Mucosa of rectum (tissue), 2 donors: ENCODE results near the gene RPRD1A.

Source experiments
- H3K27ac ChIP-seq, 2 donors: one replicate each; pipeline ENCODE4 v1.7.0; 2013; ENCODE audit warnings: inconsistent platforms in 2 of 2, low read depth in 2 of 2, low read length in 2 of 2
- H3K27me3 ChIP-seq, 2 donors: one replicate each; pipeline ENCODE4 v1.7.0; 2013; ENCODE audit warnings: low read length in 2 of 2; ENCODE audit not compliant: control insufficient read depth in 2 of 2, insufficient read depth in 2 of 2
- H3K36me3 ChIP-seq, 2 donors: one replicate each; pipeline ENCODE4 v1.7.0; 2013; ENCODE audit warnings: low read length in 2 of 2; ENCODE audit not compliant: control insufficient read depth in 2 of 2, insufficient read depth in 2 of 2
- H3K4me1 ChIP-seq, 2 donors: one replicate each; pipeline ENCODE4 v1.7.0; 2013; ENCODE audit warnings: low read length in 2 of 2, mild to moderate bottlenecking in 1 of 2; ENCODE audit not compliant: control insufficient read depth in 2 of 2, insufficient read depth in 2 of 2
- H3K4me3 ChIP-seq, 2 donors: one replicate each; pipeline ENCODE4 v1.7.0; 2013; ENCODE audit warnings: low read length in 2 of 2
- H3K9ac ChIP-seq, 2 donors: one replicate each; pipeline ENCODE4 v1.7.0; 2013; ENCODE audit warnings: low read length in 2 of 2, low read depth in 1 of 2, mild to moderate bottlenecking in 1 of 2
- H3K9me3 ChIP-seq, 2 donors: one replicate each; pipeline ENCODE4 v1.7.0; 2013; ENCODE audit warnings: low read length in 2 of 2; ENCODE audit not compliant: control insufficient read depth in 2 of 2
- donor health status: healthy.
- donor health status: Normal muscosa, but diverticular disease.

RPRD1A gene

GRCh38 chr18:36015629-36016028 lies 51.7 kb downstream of the RPRD1A start:
- no peak overlapping the region for H3K9ac ChIP-seq
- H3K4me1 ChIP-seq = no peaks in the 10 kb centered on the region
- H3K27ac ChIP-seq = no peak overlapping the region
- H3K4me3 ChIP-seq = no peak overlapping the region
- no peaks in the 10 kb centered on the region for H3K36me3 ChIP-seq
- H3K27me3 ChIP-seq = no peaks in the 10 kb centered on the region
- H3K9me3 ChIP-seq = no peaks in the 10 kb centered on the region

- Histone ChIP-seq H3K4me1 (no peaks in the 10 kb centered on the region), H3K9me3 (no peaks in the 10 kb centered on the region), H3K36me3 (no peaks in the 10 kb centered on the region), H3K27ac (no peak overlapping the region), H3K9ac (no peak overlapping the region), H3K4me3 (no peak overlapping the region), H3K27me3 (no peaks in the 10 kb centered on the region)
These were observed 54.5 kb downstream of the RPRD1A start for GRCh38 chr18:36012891-36013290.

DNA sequence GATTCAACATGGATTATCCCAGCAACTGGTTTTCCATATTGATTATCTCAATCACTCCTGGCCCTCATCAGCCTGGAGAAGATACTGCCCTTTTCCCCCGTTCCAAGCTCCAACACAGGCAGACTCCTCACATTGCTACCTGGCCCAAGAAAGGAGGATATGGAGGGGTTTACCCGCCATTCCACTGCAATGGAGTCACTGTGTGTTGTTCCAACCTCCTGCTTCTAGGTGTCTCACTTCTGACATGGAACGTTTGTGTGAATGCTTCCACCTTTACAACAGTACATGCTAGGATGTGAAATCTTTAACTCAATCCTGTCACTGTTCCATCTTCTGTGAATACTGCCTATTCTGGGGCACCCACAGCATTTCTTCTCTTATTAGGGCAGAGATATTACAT lies 58.1 kb downstream of the RPRD1A start:
- H3K9ac ChIP-seq = no peak overlapping the region
- H3K27ac ChIP-seq = no peak overlapping the region
- H3K4me3 ChIP-seq = no peak overlapping the region
- no peaks in the 10 kb centered on the region for H3K9me3 ChIP-seq
- no peaks in the 10 kb centered on the region for H3K36me3 ChIP-seq
- no peaks in the 10 kb centered on the region for H3K4me1 ChIP-seq
- no peaks in the 10 kb centered on the region for H3K27me3 ChIP-seq

DNA sequence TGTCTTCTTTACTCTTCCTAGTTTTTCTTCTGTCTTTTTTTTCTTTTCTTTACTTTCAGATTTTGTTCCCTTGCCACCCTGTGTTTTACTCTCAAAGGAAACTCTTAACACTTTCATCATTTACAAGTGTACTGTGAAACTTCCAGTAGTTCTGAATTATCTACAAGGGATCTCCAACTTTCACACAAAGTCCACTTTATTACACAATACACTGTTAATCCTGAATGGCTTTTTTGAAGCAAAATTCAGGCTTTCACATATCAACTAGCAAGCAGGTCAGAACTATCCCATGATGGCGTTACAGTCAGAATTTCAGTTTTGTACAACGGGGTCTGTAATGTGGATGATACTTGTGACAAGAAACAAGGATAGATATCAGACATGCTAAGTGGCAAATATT lies 60.4 kb downstream of the RPRD1A start:
- H3K9me3 ChIP-seq = no peaks in the 10 kb centered on the region

DNA sequence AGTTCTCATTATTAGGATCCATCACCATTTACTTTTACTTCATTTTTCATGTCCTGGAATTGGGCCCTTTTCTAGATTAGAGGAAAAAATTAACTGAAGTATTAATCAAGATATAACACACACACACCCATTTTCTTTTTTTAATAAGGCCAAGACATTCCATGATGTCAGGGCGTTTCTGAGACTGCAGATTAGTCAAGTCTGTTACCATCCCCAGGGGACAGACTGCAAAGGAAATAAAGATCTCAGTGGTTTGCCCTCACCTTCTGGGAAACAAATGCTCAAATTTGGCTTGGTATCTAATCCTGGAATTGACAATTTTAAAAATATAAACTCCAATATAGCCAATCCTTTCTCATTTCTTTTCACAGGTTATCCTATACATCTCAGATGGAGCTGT lies 67.4 kb downstream of the RPRD1A start:
- Histone ChIP-seq H3K27ac (no peak overlapping the region), H3K36me3 (no peaks in the 10 kb centered on the region), H3K4me3 (no peak overlapping the region), H3K9ac (no peak overlapping the region), H3K4me1 (no peaks in the 10 kb centered on the region), H3K9me3 (no peaks in the 10 kb centered on the region), H3K27me3 (no peaks in the 10 kb centered on the region)

More for the DNA sequence above, 60.4 kb downstream of the RPRD1A start:
- Histone ChIP-seq H3K36me3 (no peaks in the 10 kb centered on the region), H3K4me1 (no peaks in the 10 kb centered on the region), H3K9ac (no peak overlapping the region), H3K27me3 (no peaks in the 10 kb centered on the region), H3K4me3 (no peak overlapping the region), H3K27ac (no peak overlapping the region)

- no peak overlapping the region for H3K27ac ChIP-seq
- H3K4me1 ChIP-seq = no peaks in the 10 kb centered on the region
- H3K36me3 ChIP-seq = no peaks in the 10 kb centered on the region
- no peaks in the 10 kb centered on the region for H3K9me3 ChIP-seq
- H3K9ac ChIP-seq = no peak overlapping the region
- H3K4me3 ChIP-seq = no peak overlapping the region
- H3K27me3 ChIP-seq = no peaks in the 10 kb centered on the region
These were observed 68.4 kb downstream of the RPRD1A start for GRCh38 chr18:35998967-35999366.

GRCh38 chr18:35993013-35993412 lies 74.3 kb downstream of the RPRD1A start:
- H3K9me3 ChIP-seq = no peaks in the 10 kb centered on the region
- no peaks in the 10 kb centered on the region for H3K27me3 ChIP-seq
- H3K9ac ChIP-seq = no peak overlapping the region
- no peak overlapping the region for H3K27ac ChIP-seq
- H3K4me3 ChIP-seq = no peak overlapping the region
- peaks cover 9 to 13% of the 10 kb centered on the region in 2 donors for H3K36me3 ChIP-seq
- H3K4me1 ChIP-seq = no peaks in the 10 kb centered on the region

- Histone ChIP-seq H3K9me3 (no peaks in the 10 kb centered on the region), H3K27me3 (no peaks in the 10 kb centered on the region), H3K27ac (no peak overlapping the region), H3K36me3 (peaks cover 9 to 13% of the 10 kb centered on the region in 2 donors), H3K9ac (no peak overlapping the region), H3K4me3 (no peak overlapping the region), H3K4me1 (no peaks in the 10 kb centered on the region)
These were observed 75.7 kb downstream of the RPRD1A start for GRCh38 chr18:35991696-35992095.

DNA sequence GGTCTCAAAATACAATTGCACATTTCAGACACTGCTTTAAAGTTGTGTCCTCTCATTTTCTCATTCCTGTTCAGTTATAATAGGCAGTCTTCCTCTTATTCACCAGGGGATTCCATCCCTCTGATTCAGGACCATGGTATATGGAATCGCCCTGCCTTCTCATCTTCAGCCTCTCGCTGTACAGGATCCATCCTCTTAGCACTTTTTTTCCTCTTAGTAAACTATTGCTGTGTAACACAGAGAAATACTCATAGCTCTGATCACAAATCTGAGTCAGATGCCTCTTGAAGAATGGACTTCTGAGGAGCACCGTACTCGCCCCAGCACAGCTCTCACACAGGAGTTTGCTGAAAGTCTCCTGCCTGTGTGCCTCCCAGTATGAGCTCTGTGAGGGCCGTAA lies 83.5 kb downstream of the RPRD1A start:
- Histone ChIP-seq H3K4me3 (no peak overlapping the region), H3K27me3 (no peaks in the 10 kb centered on the region), H3K9ac (no peak overlapping the region), H3K9me3 (no peaks in the 10 kb centered on the region), H3K4me1 (no peaks in the 10 kb centered on the region), H3K27ac (no peak overlapping the region), H3K36me3 (peaks cover 24 to 29% of the 10 kb centered on the region in 2 donors)

DNA sequence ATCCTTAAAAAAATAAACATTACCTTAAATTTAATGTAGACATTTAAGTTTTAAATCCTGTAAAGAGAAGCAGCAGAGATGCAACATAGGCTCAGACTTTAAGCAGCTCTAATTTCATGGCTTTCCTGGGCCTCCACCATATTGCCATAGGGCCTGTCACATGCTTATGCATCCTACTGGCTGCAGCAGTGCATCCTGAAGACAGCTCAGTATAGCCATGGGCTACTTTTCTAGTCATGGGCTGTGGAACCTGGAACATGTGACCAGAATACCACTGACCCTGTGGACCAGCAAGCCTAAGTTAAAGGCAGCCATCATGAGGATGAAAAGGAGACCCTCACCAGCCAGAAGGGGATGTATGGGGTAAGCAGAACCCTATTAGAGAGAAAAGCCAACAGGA lies 84.2 kb downstream of the RPRD1A start:
- Histone ChIP-seq H3K9me3 (no peaks in the 10 kb centered on the region), H3K36me3 (peaks cover 27 to 34% of the 10 kb centered on the region in 2 donors), H3K27me3 (no peaks in the 10 kb centered on the region), H3K4me1 (no peaks in the 10 kb centered on the region), H3K27ac (no peak overlapping the region), H3K4me3 (no peak overlapping the region), H3K9ac (no peak overlapping the region)
